ENCODE data around the gene PPP1R9B. TPM values are rescaled to one million over a fixed set of nuclear protein-coding genes. Genes with fewer than 3 reads are reported as not detected.
A peak's percentile ranks its signal among the peaks of the same experiment; 100 is the strongest.

The PPP1R9B gene
- total RNA-seq, result 16.6 TPM
- 29.6 TPM for polyA plus RNA-seq

GRCh38 chr17:50150354-50151040, at the start of gene PPP1R9B:
Gene PPP1R9B, minus strand, starts transcription at chr17:50150677. Its CDS starts 164 bp downstream, at chr17:50150513.
- peak within 1 kb of the TSS; percentile 87 for H3K27ac ChIP-seq (ENCODE audit: low read depth)
- WGBS, result under 1% methylated on average over 69 of the region's 69 CpGs
- peak within 1 kb of the TSS; percentile 83 for H3K4me3 ChIP-seq (ENCODE audit: low read depth, low read length)
- no peak for DNase-seq (ENCODE audit: extremely low spot score)
- H3K36me3 ChIP-seq (ENCODE audit: insufficient read depth), result no peaks in the 10 kb centered on the region
- H3K4me1 ChIP-seq (ENCODE audit: insufficient read depth), result no peaks in the 10 kb centered on the region

DNA sequence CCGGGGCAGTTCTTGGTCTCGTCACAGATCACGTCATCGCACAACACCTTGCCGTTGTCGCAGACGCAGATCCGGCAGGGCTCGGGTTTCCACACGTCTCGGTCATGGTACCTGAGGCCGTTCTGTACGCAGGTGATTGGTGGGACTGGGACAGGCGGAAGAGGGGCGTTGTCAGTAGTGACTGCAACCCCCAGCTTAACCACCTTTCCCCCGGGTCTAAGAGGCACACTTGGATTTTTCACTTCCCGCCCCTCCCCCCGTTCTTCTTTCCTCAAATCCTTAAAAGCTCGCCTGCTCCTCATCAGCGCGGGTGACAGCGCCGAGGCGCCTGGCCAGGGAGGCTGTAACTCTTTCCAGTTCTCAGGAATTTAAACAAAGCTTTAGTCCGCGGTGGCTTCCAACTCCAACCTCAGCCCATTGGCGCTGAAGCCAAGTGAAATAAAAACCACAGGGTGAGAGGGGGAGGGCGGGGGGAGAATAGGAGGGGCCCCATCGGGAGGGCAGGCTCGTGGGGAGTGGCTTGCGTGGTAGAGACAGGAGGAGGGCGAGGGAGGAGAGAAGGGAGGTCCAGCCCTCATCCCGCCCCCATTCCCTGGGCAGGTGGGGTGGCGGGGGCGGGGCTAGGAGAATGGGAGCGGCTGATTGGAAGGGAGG, 49.5 kb upstream of the PPP1R9B start:
- Histone ChIP-seq H3K36me3 (ENCODE audit: insufficient read depth) (peaks cover 2% of the 10 kb centered on the region), H3K4me3 (ENCODE audit: low read depth, low read length) (peak overlapping the region; percentile 47), H3K4me1 (ENCODE audit: insufficient read depth) (no peaks in the 10 kb centered on the region), H3K27ac (ENCODE audit: low read depth) (peak overlapping the region; percentile 90)
- WGBS, result under 1% methylated on average over 36 of the region's 36 CpGs
- peak; percentile 93 for DNase-seq (ENCODE audit: extremely low spot score)

DNA sequence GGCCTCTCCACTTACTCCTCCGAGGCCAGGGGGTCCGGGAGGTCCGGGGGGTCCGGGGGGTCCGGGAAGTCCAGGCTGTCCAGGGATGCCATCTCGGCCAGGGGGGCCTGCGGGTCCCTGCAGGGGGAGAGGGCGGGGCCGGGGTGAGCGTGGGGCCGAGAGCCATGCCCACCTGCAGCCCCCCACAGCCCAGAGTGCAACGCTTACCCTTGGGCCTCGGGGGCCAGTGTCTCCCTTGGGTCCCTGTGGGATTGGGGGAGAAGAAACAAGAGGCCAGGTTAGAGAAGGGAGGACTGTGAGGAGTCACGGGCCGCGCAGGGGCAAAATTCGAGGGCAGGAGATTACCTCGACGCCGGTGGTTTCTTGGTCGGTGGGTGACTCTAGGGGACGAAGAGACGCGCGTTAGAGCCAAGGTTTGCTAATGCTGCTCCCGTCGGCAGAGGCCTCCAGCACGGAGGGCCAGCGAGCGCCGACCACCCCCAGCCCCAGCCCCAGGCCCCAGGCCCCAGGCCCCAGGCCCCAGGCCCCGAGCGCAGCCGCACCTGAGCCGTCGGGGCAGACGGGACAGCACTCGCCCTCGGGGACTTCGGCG, 48.8 kb upstream of the PPP1R9B start:
- WGBS, result 12% methylated on average over 41 of the region's 41 CpGs
- H3K36me3 ChIP-seq (ENCODE audit: insufficient read depth), result peaks cover 2% of the 10 kb centered on the region
- no peak for DNase-seq (ENCODE audit: extremely low spot score)
- peak overlapping the region; percentile 90 for H3K27ac ChIP-seq (ENCODE audit: low read depth)
- H3K4me3 ChIP-seq (ENCODE audit: low read depth, low read length), result peak overlapping the region; percentile 47
- no peaks in the 10 kb centered on the region for H3K4me1 ChIP-seq (ENCODE audit: insufficient read depth)

- no peak for DNase-seq (ENCODE audit: extremely low spot score)
- WGBS, result 17% methylated on average over 7 of the region's 7 CpGs
- H3K4me1 ChIP-seq (ENCODE audit: insufficient read depth), result no peaks in the 10 kb centered on the region
- H3K4me3 ChIP-seq (ENCODE audit: low read depth, low read length), result no peak overlapping the region
- H3K36me3 ChIP-seq (ENCODE audit: insufficient read depth), result peaks cover 2% of the 10 kb centered on the region
- H3K27ac ChIP-seq (ENCODE audit: low read depth), result peak overlapping the region; percentile 43
These were observed 47.7 kb upstream of the PPP1R9B start for GRCh38 chr17:50198026-50198669.

DNA sequence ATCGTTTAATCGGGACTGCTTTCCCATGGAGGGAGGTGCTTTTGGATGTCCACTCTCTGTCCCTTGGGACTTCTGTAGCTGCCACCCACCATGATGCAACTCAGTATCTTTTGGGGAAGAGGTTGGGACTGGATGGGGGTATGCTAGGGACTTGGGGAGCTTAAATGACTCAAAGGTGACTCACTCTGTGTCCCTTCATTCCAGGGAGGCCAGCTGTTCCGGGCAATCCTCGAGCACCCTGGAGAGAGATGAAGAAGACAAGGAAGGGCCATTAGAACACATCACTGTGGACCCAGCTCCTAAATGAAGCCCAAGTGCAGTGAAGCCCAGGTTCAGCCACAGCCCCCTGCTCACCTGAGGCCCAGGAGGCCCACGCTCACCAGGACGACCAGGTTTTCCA, 46.3 kb upstream of the PPP1R9B start:
- 41% methylated on average over 6 of the region's 6 CpGs for WGBS
- no peak overlapping the region for H3K4me3 ChIP-seq (ENCODE audit: low read depth, low read length)
- H3K4me1 ChIP-seq (ENCODE audit: insufficient read depth), result no peaks in the 10 kb centered on the region
- H3K27ac ChIP-seq (ENCODE audit: low read depth), result peak overlapping the region; percentile 55
- DNase-seq (ENCODE audit: extremely low spot score), result no peak
- peaks cover 2% of the 10 kb centered on the region for H3K36me3 ChIP-seq (ENCODE audit: insufficient read depth)

- H3K36me3 ChIP-seq (ENCODE audit: insufficient read depth), result peaks cover 2% of the 10 kb centered on the region
- DNase-seq (ENCODE audit: extremely low spot score), result no peak
These were observed 45.6 kb upstream of the PPP1R9B start for GRCh38 chr17:50196036-50196435.

DNA sequence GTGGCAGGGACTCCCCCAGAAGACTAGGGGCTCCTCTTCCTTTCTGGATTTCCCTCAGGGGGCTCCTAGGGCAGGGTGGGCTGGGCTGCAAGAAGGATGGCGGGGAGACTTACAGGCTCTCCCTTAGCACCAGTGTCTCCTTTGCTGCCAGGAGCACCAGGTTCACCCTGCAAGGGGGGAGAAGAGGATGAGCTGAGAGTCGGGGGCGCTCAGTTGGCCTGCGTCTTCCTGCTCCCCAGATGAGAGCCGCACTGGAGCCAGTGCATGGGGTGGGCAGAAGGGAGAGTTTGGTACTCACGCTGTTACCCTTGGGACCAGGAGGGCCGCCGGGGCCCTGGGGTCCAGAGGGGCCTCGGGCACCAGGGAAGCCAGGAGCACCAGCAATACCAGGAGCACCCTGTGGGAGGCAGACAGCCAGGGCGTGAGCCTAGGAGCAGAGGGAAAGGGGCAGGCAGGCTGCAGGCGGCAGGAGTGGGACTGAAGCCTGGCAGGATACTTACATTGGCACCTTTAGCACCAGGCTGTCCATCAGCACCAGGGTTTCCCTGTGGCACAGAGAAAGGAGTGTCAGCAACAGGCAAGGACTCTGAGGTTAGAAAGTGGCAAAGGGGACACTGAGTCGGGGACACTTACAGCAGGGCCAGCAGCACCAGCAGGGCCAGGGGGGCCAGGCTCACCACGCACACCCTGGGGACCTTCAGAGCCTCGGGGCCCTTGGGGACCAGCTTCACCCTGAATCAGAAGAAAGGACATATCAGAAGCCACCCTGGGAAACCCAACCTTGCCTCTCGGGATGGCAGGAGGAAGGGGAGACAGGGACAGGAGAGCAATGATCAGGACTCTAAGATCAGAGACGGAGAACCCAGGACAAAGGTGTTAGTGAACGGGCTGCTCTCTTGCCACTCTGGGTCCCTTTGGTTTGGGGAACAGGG, 44.7 kb upstream of the PPP1R9B start:
- Histone ChIP-seq H3K4me3 (ENCODE audit: low read depth, low read length) (no peak overlapping the region), H3K4me1 (ENCODE audit: insufficient read depth) (no peaks in the 10 kb centered on the region), H3K36me3 (ENCODE audit: insufficient read depth) (peaks cover 2% of the 10 kb centered on the region), H3K27ac (ENCODE audit: low read depth) (peak overlapping the region; percentile 61)
- DNase-seq (ENCODE audit: extremely low spot score), result no peak
- 46% methylated on average over 17 of the region's 17 CpGs for WGBS

More at GRCh38 chr17:50196036-50196435, 45.6 kb upstream of the PPP1R9B start:
- H3K4me1 ChIP-seq (ENCODE audit: insufficient read depth), result no peaks in the 10 kb centered on the region
- H3K4me3 ChIP-seq (ENCODE audit: low read depth, low read length), result no peak overlapping the region
- WGBS, result 44% methylated on average over 5 of the region's 5 CpGs
- peak overlapping the region; percentile 55 for H3K27ac ChIP-seq (ENCODE audit: low read depth)

DNA sequence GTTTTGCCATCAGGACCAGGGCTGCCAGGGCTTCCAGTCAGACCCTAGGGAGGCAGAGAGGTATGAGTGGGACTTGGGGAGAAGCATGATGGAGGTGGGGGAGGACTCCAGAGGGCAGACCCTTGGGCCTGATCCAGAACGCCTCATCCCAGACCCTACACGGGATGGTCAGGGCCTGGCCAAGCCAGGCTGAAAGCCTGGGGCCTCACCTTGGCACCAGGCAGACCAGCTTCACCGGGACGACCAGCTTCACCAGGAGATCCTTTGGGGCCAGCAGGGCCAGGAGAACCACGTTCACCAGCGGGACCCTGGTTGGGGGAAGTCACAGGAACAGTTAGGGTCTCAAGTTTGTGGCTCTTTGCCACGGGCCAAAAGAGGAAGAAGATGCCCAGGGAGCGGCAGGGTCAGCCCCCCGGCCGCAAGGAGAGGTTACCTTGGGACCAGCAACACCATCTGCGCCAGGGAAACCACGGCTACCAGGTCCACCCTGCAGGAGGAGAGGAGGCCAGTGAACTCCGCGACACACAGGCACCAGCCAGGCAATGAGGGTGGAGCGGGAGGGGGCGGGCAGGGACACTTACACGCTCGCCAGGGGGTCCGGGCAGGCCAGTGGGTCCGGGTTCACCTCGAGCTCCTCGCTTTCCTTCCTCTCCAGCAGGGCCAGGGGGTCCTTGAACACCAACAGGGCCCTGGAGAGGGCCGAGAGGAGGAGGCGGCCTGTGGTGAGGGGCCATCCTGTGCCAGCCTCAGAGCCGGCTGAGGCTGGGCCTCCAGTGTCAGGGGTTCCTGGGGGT, 43.9 kb upstream of the PPP1R9B start:
- no peak overlapping the region for H3K4me3 ChIP-seq (ENCODE audit: low read depth, low read length)
- H3K27ac ChIP-seq (ENCODE audit: low read depth), result peak overlapping the region; percentile 70
- no peaks in the 10 kb centered on the region for H3K4me1 ChIP-seq (ENCODE audit: insufficient read depth)
- H3K36me3 ChIP-seq (ENCODE audit: insufficient read depth), result peaks cover 2% of the 10 kb centered on the region
- no peak for DNase-seq (ENCODE audit: extremely low spot score)
- WGBS, result 48% methylated on average over 25 of the region's 25 CpGs

DNA sequence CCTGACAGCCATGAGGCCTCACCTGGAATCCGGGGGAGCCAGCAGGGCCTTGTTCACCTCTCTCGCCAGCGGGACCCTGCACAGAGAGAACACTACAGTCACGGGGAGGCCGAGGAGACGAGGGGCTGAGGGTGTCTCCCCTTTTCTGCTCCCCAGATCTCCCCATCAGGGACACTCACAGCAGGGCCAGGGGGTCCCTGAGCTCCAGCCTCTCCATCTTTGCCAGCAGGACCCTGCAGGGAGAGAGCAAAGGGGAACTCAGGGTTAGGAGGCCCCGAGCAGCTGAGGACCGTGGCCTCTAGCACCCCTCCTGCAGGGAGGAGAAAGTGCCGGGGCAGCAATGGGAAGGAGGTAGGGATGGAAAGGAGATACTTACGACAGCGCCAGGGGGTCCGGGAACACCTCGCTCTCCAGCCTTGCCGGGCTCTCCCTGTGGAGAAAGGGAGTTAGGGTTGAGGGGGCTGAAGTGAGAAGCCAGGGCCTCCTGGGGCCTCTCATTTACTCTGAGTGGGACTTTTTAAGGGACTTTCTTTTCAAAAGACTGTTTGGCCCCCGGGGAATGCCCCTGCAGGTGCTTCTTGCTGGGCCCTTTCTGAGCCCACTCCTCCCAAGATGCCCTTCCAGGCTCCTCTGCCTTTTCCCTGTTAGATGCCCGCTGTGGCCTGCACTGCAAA, 42.3 kb upstream of the PPP1R9B start:
- H3K27ac ChIP-seq (ENCODE audit: low read depth), result peak overlapping the region; percentile 26
- no peaks in the 10 kb centered on the region for H3K4me1 ChIP-seq (ENCODE audit: insufficient read depth)
- no peak for DNase-seq (ENCODE audit: extremely low spot score)
- H3K36me3 ChIP-seq (ENCODE audit: insufficient read depth), result peaks cover under 1% of the 10 kb centered on the region
- 53% methylated on average over 16 of the region's 16 CpGs for WGBS
- no peak overlapping the region for H3K4me3 ChIP-seq (ENCODE audit: low read depth, low read length)

- 46% methylated on average over 4 of the region's 4 CpGs for WGBS
- Histone ChIP-seq H3K27ac (ENCODE audit: low read depth) (peak overlapping the region; percentile 26), H3K4me1 (ENCODE audit: insufficient read depth) (no peaks in the 10 kb centered on the region), H3K4me3 (ENCODE audit: low read depth, low read length) (no peak overlapping the region), H3K36me3 (ENCODE audit: insufficient read depth) (no peaks in the 10 kb centered on the region)
- no peak for DNase-seq (ENCODE audit: extremely low spot score)
These were observed 41.7 kb upstream of the PPP1R9B start for GRCh38 chr17:50192144-50192617.

DNA sequence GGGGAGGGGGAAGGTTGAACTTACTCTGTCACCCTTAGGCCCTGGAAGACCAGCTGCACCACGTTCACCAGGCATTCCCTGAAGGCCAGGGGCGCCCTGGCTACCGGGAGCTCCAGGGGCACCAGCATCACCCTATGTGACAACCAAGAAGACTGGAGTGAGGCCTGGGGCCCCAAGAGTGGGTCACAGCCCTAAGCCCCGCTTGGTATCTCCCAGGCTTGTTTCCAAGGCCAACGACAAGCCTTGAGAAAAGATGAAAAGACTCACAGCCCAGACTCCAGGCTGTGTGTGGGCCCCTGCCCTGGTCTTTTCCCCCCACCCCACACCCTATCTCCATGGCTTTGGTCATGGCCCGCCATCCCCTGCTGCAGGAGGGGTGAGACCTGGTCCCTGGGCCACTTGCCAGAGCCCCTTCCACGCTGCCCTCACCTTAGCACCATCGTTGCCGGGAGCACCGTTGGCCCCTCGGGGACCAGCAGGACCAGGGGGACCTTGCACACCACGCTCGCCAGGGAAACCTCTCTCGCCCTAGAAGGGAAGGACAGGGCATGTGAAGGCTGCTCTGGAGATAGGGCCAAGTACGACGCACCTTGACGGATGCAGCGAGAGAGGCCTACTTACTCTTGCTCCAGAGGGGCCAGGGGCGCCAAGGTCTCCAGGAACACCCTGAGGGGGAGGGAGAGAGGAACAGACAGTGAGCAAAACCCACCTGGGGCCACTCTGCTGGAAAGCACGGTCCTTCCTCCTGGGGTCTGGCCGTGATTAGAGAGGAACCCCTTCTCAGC, 41.1 kb upstream of the PPP1R9B start:
- DNase-seq (ENCODE audit: extremely low spot score), result no peak

More for the DNA sequence above, 41.1 kb upstream of the PPP1R9B start:
- no peaks in the 10 kb centered on the region for H3K4me1 ChIP-seq (ENCODE audit: insufficient read depth)
- 43% methylated on average over 21 of the region's 21 CpGs for WGBS
- H3K4me3 ChIP-seq (ENCODE audit: low read depth, low read length), result no peak overlapping the region
- H3K27ac ChIP-seq (ENCODE audit: low read depth), result peak overlapping the region; percentile 66
- H3K36me3 ChIP-seq (ENCODE audit: insufficient read depth), result no peaks in the 10 kb centered on the region

Data from urinary bladder (tissue), 4 donors.